Measurements from ENCODE around the gene NOS1AP.

The NOS1AP gene

GRCh38 chr1:162234571-162234970 is 165.1 kb downstream of the NOS1AP start:
- H3K4me2 ChIP-seq (ENCODE audit: low read depth, low read length): no peak overlapping the region
- DNase-seq: no peak
- peaks cover 16% of the 10 kb centered on the region for H3K4me1 ChIP-seq (ENCODE audit: low read length)
- H3K36me3 ChIP-seq (replicated peaks; ENCODE audit: insufficient read depth, low read length): no peaks in the 10 kb centered on the region
- H3K9me2 ChIP-seq (replicated peaks; ENCODE audit: insufficient read depth, low read length): no peaks in the 10 kb centered on the region
- H2AFZ ChIP-seq (ENCODE audit: low read length): no peak overlapping the region
- TF ChIP-seq EZH2 (optimal IDR thresholded peaks at IDR 0.05; ENCODE audit: low read depth, low read length) (no peak), CTCF (IDR thresholded peaks at IDR 0.05; ENCODE audit: low read length) (no peak), EZH2phosphoT487 (IDR thresholded peaks at IDR 0.05; ENCODE audit: low read length) (no peak)
- H3F3A ChIP-seq (ENCODE audit: insufficient read depth, low read length): peaks cover 11% of the 10 kb centered on the region
- no peaks in the 10 kb centered on the region for H4K20me1 ChIP-seq (ENCODE audit: insufficient read depth, low read length)
- H3K27ac ChIP-seq (ENCODE audit: low read length): no peak overlapping the region
- no peaks in the 10 kb centered on the region for H3K79me2 ChIP-seq (ENCODE audit: low read length)
- H3K27me3 ChIP-seq (replicated peaks; ENCODE audit: insufficient read depth, low read length): no peaks in the 10 kb centered on the region
- H3K4me3 ChIP-seq (ENCODE audit: low read length): no peak overlapping the region
- H3K9me3 ChIP-seq (replicated peaks; ENCODE audit: insufficient read depth, low read length): no peaks in the 10 kb centered on the region
- no peak overlapping the region for H3K9ac ChIP-seq (ENCODE audit: low read length)

GRCh38 chr1:162235241-162235800 is 165.8 kb downstream of the NOS1AP start:
- Histone ChIP-seq H3K4me2 (ENCODE audit: low read depth, low read length) (no peak overlapping the region), H3K27me3 (replicated peaks; ENCODE audit: insufficient read depth, low read length) (no peaks in the 10 kb centered on the region), H3K9me2 (replicated peaks; ENCODE audit: insufficient read depth, low read length) (no peaks in the 10 kb centered on the region), H3K4me1 (ENCODE audit: low read length) (peaks cover 15% of the 10 kb centered on the region), H2AFZ (ENCODE audit: low read length) (no peak overlapping the region), H3K9ac (ENCODE audit: low read length) (no peak overlapping the region), H3K9me3 (replicated peaks; ENCODE audit: insufficient read depth, low read length) (no peaks in the 10 kb centered on the region), H3F3A (ENCODE audit: insufficient read depth, low read length) (peaks cover 3% of the 10 kb centered on the region), H3K79me2 (ENCODE audit: low read length) (no peaks in the 10 kb centered on the region), H3K27ac (ENCODE audit: low read length) (no peak overlapping the region), H4K20me1 (ENCODE audit: insufficient read depth, low read length) (no peaks in the 10 kb centered on the region), H3K4me3 (ENCODE audit: low read length) (no peak overlapping the region), H3K36me3 (replicated peaks; ENCODE audit: insufficient read depth, low read length) (no peaks in the 10 kb centered on the region)
- TF ChIP-seq EZH2phosphoT487 (IDR thresholded peaks at IDR 0.05; ENCODE audit: low read length) (no peak), EZH2 (optimal IDR thresholded peaks at IDR 0.05; ENCODE audit: low read depth, low read length) (no peak), CTCF (IDR thresholded peaks at IDR 0.05; ENCODE audit: low read length) (no peak)
- DNase-seq: no peak

DNA sequence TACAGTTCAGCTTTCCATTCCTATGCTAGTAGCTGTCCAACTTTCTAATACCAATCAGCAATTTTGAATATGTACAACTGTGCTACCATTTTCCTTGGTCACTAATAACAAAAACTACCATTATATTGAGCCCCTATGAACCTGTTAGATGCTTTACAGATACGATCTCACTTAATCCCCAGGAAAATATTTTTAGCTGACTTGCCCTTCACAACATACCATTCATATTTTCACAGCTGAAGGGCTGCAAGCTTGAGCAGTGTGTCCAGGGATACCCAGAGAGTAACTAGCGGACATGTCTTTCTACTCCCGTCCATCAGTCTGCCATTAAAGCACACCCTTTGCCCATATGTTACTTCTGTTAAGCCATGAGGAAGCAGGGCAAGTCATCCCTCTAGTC is 166.7 kb downstream of the NOS1AP start:
- H3K4me3 ChIP-seq (ENCODE audit: low read length): no peak overlapping the region
- TF ChIP-seq CTCF (IDR thresholded peaks at IDR 0.05; ENCODE audit: low read length) (no peak), EZH2phosphoT487 (IDR thresholded peaks at IDR 0.05; ENCODE audit: low read length) (no peak), EZH2 (optimal IDR thresholded peaks at IDR 0.05; ENCODE audit: low read depth, low read length) (no peak)
- H3F3A ChIP-seq (ENCODE audit: insufficient read depth, low read length): no peaks in the 10 kb centered on the region
- H3K4me1 ChIP-seq (ENCODE audit: low read length): peaks cover 9% of the 10 kb centered on the region
- no peaks in the 10 kb centered on the region for H4K20me1 ChIP-seq (ENCODE audit: insufficient read depth, low read length)
- H3K9me2 ChIP-seq (replicated peaks; ENCODE audit: insufficient read depth, low read length): no peaks in the 10 kb centered on the region
- no peak for DNase-seq
- H3K36me3 ChIP-seq (replicated peaks; ENCODE audit: insufficient read depth, low read length): no peaks in the 10 kb centered on the region
- no peak overlapping the region for H3K9ac ChIP-seq (ENCODE audit: low read length)
- H3K79me2 ChIP-seq (ENCODE audit: low read length): no peaks in the 10 kb centered on the region
- no peak overlapping the region for H3K4me2 ChIP-seq (ENCODE audit: low read depth, low read length)
- no peak overlapping the region for H2AFZ ChIP-seq (ENCODE audit: low read length)
- H3K9me3 ChIP-seq (replicated peaks; ENCODE audit: insufficient read depth, low read length): no peaks in the 10 kb centered on the region
- H3K27me3 ChIP-seq (replicated peaks; ENCODE audit: insufficient read depth, low read length): no peaks in the 10 kb centered on the region
- H3K27ac ChIP-seq (ENCODE audit: low read length): no peak overlapping the region
